Measurements from ENCODE around the gene PHAF1. TPM values are rescaled to one million over a fixed set of nuclear protein-coding genes. Genes with fewer than 3 reads are reported as not detected.

PHAF1 gene
- total and polyA plus RNA-seq, 2 of the 13 experiments (the other 11 are each of a cell fraction or from before 2014, with no cell fraction given), result 48.3 to 174 TPM

DNA sequence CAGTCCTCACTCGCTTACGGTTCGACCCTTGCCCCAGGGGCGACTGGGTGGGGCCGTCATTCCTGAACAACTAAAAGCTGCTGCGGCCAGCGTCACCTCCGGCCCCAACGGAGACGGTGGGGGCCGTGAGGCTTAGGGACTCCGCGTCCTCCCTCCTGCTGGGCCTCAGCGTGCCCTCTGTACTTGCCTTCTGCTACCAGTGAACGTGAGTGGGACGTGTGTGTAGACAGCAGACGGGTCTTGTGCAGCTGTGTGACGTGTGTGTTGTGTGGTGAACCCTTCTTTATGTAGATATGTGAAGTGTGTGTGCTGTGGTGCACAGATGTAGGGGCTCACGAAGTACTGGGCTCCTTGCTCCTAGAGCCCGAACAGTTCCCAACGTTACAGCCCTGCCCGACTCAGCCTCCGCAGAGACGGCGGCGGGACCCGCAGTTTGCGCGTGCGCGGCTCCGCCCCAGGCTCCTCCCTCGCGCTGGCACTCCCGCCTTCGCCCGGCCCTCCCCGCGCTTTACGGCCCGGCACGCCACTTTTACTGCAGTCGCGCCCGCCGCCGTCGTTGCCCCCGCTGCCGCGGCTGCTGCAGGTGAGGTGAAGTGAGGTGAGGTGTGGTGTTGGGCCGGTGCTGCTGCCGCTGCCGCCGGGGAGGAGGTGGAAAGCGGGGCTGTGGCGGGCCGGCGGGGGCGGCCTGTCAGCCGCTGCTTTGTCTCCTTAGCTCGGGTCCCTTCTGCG, at the start of gene PHAF1 (continued):
- TF ChIP-seq ZNF737 (CRISPR knock-in tag; IDR thresholded peaks at IDR 0.05; ENCODE audit: borderline replicate concordance), result 0 out of 2 replicates have a peak, but pooled peaks have one; percentile 92
- no peak for TF ChIP-seq ZNF432 (CRISPR knock-in tag; IDR thresholded peaks at IDR 0.05; ENCODE audit: borderline replicate concordance)
- TF ChIP-seq KDM3A (CRISPR knock-in tag; IDR thresholded peaks at IDR 0.05; ENCODE audit: low read depth), result peak; percentile 41; the same call in 1 of the 2 replicates
- TF ChIP-seq ARNTL (CRISPR knock-in tag; IDR thresholded peaks at IDR 0.05), result peak; percentile 34; the same call in 1 of the 2 replicates
- peak; percentile 90 for TF ChIP-seq ZNF335 (CRISPR knock-in tag; IDR thresholded peaks at IDR 0.05)
- TF ChIP-seq HOXA7 (CRISPR knock-in tag; IDR thresholded peaks at IDR 0.05), result no peak
- peak; percentile 77; the same call in 1 of the 2 replicates for TF ChIP-seq ZBTB26 (CRISPR knock-in tag; IDR thresholded peaks at IDR 0.05; ENCODE audit: borderline replicate concordance)
- no peak for TF ChIP-seq TCF12 (IDR thresholded peaks at IDR 0.05)
- peak; percentile 74; the same call in 1 of the 2 replicates for TF ChIP-seq TCF12 (CRISPR knock-in tag; IDR thresholded peaks at IDR 0.05)
- TF ChIP-seq, protein P1, sequence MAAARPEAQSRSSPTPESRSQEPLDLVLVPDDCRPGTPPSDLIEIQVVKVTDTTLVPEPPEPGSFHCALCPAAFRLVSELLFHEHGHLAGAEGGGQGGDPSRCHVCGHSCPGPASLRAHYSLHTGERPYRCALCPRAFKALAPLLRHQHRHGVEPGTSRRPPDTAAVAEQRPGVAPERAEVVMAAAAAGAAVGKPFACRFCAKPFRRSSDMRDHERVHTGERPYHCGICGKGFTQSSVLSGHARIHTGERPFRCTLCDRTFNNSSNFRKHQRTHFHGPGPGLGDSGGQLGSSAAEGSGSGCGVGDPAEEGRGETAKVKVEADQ (CRISPR knock-in tag; IDR thresholded peaks at IDR 0.05; ENCODE audit: borderline replicate concordance), result peak; percentile 92; the same call in 1 of the 2 replicates
- TF ChIP-seq MTF2 (CRISPR knock-in tag; IDR thresholded peaks at IDR 0.05; ENCODE audit: borderline replicate concordance), result peak; percentile 74; the same call in 1 of the 2 replicates
- peak; percentile 60; the same call in 1 of the 2 replicates for TF ChIP-seq ZNF780A (CRISPR knock-in tag; IDR thresholded peaks at IDR 0.05)
- TF ChIP-seq, protein P2, sequence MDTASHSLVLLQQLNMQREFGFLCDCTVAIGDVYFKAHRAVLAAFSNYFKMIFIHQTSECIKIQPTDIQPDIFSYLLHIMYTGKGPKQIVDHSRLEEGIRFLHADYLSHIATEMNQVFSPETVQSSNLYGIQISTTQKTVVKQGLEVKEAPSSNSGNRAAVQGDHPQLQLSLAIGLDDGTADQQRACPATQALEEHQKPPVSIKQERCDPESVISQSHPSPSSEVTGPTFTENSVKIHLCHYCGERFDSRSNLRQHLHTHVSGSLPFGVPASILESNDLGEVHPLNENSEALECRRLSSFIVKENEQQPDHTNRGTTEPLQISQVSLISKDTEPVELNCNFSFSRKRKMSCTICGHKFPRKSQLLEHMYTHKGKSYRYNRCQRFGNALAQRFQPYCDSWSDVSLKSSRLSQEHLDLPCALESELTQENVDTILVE (CRISPR knock-in tag; IDR thresholded peaks at IDR 0.05), result peak; percentile 80
- TF ChIP-seq ZSCAN30 (CRISPR knock-in tag; IDR thresholded peaks at IDR 0.05), result no peak
- no peak for TF ChIP-seq MAFG (CRISPR knock-in tag; IDR thresholded peaks at IDR 0.05)
- TF ChIP-seq, protein P3, sequence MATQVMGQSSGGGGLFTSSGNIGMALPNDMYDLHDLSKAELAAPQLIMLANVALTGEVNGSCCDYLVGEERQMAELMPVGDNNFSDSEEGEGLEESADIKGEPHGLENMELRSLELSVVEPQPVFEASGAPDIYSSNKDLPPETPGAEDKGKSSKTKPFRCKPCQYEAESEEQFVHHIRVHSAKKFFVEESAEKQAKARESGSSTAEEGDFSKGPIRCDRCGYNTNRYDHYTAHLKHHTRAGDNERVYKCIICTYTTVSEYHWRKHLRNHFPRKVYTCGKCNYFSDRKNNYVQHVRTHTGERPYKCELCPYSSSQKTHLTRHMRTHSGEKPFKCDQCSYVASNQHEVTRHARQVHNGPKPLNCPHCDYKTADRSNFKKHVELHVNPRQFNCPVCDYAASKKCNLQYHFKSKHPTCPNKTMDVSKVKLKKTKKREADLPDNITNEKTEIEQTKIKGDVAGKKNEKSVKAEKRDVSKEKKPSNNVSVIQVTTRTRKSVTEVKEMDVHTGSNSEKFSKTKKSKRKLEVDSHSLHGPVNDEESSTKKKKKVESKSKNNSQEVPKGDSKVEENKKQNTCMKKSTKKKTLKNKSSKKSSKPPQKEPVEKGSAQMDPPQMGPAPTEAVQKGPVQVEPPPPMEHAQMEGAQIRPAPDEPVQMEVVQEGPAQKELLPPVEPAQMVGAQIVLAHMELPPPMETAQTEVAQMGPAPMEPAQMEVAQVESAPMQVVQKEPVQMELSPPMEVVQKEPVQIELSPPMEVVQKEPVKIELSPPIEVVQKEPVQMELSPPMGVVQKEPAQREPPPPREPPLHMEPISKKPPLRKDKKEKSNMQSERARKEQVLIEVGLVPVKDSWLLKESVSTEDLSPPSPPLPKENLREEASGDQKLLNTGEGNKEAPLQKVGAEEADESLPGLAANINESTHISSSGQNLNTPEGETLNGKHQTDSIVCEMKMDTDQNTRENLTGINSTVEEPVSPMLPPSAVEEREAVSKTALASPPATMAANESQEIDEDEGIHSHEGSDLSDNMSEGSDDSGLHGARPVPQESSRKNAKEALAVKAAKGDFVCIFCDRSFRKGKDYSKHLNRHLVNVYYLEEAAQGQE (IDR thresholded peaks at IDR 0.05; ENCODE audit: borderline replicate concordance in 1 of 2, low read depth in 1 of 2, low read length in 2 of 2), result 0 out of 4 replicates have a peak, but pooled peaks of 1 of the 2 experiments have one; percentile 28
- TF ChIP-seq NONO (IDR thresholded peaks at IDR 0.05), result no peak
- peak; percentile 94 for TF ChIP-seq NONO (CRISPR knock-in tag; conservative IDR thresholded peaks at IDR 0.05)
- TF ChIP-seq ZNF670 (CRISPR knock-in tag; IDR thresholded peaks at IDR 0.05; ENCODE audit: borderline replicate concordance), result peak; percentile 62; the same call in 1 of the 2 replicates
- 0 out of 2 replicates have a peak, but pooled peaks have one; percentile 33 for TF ChIP-seq ZNF354B (CRISPR knock-in tag; IDR thresholded peaks at IDR 0.05)
- 0 out of 2 replicates have a peak, but pooled peaks have one; percentile 3 for TF ChIP-seq ZNF251 (CRISPR knock-in tag; IDR thresholded peaks at IDR 0.05)
- TF ChIP-seq NFYB (CRISPR knock-in tag; IDR thresholded peaks at IDR 0.05), result no peak
- peak; percentile 43; the same call in 1 of the 2 replicates for TF ChIP-seq ZNF367 (CRISPR knock-in tag; IDR thresholded peaks at IDR 0.05; ENCODE audit: borderline replicate concordance)

Measured in HepG2 (cell line).